GM19463 (cell line): ENCODE data around the gene PFKL.
"Not testable (repeated sequence)": the region's sequence is repeated elsewhere in the genome, so short reads cannot be mapped to it uniquely, and the experiment has no call there.

Source experiments
- ATAC-seq: cut with Tn5 transposase; IDR thresholded peaks from one replicate; pipeline ENCODE4 v1.9.1; 2021; ENCODE audit warnings: mild to moderate bottlenecking, moderate library complexity; ENCODE audit not compliant: unreplicated experiment

PFKL gene

DNA sequence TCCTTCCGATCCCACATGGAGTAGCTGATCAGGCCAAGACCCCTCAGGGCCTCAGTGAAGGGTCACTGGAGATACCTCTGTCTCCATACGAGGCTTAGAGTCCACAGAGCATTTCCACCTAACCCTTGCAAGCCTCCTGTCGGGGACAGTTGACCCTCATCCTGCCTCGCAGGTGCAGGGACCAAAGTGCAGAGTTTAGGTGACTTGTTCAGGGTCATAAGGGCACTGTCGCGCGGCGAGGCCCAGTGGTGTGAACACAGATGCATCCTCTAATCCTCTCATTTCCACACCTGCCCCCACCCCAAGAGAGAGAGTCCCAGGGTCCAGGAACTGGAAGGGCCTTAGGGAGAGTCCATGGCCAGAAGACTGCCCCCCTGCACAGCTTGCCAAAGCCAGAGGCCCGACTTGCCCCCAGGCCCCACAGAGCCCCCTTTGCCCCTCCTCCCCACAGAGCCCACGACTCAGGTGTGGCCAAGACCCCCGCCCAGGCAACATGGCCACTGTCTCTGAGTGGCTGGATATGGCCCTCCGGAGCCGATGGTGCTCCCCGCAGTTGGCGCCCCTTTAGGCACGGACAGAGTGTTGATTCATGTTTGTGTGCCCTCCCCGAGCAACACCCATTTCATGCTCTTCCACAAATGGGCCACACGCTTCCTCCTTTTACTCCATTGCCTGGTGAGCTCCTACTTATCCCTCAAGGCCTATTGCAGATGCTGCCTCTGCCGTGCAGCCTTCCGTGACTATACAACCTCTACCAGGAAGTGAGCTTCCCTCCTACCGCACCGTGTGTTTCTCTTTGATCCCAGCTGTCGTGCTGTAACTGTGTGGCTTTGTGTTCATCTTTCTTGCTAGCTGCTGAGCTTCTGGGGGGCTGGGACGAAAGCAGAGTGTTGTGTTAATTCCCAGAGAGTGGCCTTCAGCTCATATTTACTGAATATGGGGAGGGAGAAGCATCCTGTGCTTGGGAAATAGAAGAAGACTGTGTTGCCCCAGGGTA, 55.2 kb downstream of the PFKL start:
- ATAC-seq: no peak

DNA sequence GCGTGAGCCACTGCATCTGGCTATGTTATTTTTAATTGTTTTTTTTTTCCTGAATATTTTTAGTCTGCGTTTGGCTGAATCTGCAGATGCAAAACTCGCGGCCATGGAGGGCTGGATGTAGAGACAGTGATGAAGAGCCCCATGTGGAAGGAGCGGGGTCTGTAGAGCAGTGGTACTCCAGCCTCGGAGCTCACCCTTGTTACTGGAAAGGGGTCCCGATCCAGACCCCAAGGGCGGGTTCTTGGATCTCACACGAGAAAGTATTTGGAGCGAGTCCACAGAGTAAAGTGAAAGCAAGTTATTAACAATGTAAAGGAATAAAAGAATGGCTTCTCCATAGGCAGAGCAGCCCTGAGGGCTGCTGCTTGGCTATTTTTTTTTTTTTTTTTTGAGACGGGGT, 56.3 kb downstream of the PFKL start:
- ATAC-seq: no peak

DNA sequence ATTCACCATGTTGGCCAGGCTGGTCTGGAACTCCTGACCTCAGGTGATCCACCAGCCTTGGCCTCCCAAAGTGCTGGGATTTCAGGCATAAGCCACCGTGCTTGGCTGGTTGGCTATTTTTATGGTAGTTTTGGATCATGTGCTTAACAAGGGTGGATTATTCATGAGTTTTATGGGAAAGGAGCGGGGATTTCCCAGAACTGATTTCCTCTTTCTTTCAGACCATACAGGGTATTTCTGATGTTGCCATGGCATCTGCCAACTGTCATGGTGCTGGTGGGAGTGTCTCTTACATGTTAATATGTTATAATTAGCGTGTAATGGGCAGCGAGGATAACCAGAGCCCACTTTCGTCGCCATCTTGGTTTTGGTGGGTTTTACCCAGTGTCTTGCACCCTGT, 56.8 kb downstream of the PFKL start:
- no peak for ATAC-seq

DNA sequence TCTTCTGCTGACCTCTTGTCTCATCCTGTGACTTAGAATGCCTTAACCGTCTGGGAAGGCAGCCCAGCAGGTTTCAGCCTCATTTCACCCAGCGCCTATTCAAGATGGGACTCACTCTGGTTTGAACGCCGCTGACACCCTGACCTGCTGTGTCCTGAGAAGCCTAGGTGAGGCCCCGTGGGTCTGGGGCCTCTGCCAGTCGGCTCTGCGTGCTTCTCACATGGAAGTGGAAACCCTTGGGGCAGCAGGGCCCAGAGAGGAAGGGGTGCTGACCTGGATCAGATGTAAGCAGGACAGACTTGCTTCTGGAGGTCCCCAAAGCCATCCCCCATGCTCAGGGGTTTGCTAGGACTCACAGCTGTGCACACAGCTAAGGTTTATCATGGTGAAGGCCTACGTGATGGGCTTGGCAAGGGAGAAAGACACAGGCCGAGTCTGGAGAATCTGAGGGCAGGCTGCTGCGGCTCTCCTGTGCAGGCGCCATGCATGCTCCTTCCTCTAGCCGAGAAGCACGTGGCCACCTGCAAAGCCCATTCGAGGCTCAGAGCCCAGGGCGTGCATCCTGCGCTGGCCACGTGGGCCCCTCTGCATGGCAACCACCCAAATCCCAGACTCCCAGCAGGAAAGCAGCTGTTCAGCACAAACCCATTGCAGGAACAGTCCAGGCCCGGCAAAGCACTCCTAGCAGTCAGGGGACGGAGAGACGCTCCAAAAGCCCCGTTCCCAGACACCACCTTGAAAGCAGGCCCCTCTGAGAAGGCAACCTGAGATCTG, 57.4 kb downstream of the PFKL start:
- ATAC-seq: no peak

DNA sequence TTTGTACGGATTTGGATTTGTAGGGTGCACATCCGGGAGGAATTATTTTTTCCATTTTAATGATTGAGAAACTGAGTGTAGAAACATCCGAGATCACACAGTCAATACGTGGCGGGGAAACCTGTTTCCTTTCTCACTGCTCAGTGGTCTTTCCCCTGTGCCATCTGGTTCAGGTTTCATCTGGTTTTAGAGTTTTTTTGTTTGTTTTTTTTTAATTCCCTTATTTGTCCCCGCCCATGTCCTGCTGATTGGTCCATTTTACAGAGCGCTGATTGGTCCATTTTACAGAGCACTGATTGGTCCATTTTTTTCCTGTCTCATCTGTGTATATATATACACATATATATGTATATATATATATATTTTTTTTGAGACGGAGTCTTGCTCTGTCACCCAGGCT, 59.5 kb downstream of the PFKL start:
- no peak for ATAC-seq

DNA sequence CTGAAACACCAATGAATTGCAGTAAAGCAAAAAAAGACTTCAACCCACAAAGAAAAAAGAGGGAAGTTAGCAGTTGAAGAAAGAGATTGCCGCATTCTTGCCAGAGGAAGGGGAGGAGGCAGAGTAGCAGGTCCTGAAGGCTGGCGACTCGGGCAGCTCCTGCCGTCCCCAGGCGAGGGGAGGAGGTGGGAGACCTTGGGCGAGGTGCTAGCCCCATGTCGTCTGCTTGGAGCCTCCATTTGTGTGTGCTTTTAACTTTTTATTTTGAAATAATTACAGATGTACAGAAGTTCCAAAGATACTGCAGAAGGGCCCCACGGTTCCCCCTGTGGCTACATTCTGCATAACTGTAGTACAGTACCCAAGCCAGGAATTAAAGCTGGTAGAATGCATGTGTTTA, 60.3 kb downstream of the PFKL start:
- no peak for ATAC-seq

DNA sequence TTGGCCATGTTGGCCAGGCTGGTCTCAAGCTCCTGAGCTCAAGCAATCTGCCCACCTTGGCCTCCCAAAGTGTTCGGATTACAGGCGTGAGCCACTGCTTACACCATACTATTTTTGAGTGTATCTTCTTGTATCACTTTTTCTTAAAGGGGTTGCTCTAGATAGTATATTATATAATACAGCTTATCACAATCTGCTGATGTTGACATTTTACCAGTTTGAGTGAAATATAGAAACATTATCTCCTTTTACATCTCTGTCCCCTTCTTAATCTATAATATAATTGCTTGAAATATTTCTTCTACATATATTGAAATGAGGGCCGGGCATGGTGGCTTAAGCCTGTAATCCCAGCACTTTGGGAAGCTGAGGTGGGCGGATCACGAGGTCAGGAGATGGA, 62.0 kb downstream of the PFKL start:
- ATAC-seq: not testable (repeated sequence)

DNA sequence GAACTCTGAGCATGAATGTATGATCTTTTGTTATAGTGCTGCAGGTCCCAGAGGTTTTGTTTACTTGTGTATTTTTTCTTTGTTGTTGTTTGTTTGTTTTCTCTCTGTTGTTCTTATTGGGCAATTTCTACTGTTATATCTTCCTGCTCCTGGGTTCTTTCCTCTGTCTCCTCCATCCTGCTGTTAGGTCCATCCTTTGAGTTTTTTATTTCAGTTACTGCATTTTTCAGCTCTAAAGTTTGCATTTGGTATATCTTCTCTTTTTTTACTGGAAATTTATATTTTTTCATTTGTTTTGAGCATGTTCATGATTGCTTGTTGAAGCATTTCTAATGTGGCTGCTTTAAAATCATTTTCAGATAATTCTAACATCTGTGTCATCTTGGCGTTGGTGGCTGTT, 63.4 kb downstream of the PFKL start:
- no peak for ATAC-seq

DNA sequence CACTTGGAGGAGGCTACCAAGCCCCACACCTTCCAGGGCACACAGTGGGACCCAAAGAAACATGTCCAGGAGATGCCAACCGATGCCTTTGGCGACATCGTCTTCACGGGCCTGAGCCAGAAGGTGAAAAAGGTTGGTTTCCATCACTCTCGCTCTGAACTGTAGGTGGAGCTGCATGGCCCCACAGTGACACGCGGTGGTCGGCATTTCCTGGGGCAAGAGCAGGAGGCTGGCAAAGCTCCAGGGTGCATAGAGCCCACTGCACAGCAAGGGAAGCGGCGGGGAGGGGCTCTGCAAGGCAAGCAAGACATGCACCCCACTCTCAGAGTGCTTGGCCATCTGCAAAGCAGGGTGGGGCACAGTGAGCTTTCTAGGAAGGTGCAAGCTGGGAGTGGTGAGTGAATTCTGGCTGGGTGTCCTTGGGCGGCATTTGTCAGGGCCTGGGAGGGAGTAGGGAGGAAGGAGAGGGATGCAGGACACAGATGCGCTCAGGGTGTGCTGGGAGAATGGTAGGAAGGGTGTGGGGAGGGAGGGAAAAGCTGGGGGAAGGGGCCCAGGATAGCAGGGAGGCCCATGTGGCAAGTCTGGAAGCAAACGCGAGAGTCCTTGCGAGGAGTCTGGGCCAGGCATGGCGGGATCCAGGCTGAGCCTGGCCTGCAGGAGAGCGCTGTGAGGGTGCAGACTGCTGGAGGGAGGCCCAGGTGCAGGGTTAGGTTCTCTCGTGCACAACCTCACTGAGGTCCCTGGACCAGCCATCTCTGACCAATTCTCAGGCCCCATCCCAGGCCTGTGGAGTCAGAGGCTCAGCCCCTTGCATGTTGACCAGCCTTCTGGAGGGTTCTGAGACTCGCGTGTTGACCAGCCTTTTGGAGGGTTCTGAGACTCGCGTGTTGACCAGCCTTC, 64.5 kb downstream of the PFKL start:
- ATAC-seq: no peak

DNA sequence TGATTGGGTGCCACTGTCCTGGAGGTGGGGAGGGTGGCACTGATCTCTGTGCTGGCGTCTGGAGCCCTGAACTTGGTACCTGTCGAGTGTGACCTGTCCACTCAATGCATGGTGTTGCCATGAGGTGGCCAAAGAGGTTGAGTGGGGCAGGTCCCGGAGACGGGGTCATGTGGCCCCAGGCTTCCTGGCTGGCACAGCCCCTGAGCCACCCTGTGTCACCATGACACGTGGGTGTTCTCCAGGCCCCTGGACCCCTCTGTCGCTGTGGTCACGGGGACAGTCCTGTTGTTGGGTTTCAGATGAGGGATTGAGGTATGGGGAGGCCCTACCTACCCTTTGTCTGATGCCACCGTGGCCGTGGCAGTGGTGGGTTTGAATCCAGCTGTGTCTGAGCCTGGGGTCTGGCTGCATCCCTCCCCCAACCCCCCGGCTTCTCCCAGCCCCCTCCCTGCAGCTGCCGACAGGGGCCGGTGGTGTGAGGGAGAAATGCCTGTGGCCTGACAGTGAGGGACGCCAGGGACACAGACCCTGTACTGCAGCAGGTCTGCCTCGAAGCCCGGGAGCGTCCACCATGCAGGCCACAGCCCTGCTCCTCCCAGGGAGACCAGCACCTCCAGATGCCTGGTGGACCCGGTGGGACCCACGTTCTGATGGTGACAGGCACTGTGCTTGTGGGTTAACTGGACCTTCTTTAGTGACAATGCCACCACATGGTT, 65.6 kb downstream of the PFKL start:
- no peak for ATAC-seq

DNA sequence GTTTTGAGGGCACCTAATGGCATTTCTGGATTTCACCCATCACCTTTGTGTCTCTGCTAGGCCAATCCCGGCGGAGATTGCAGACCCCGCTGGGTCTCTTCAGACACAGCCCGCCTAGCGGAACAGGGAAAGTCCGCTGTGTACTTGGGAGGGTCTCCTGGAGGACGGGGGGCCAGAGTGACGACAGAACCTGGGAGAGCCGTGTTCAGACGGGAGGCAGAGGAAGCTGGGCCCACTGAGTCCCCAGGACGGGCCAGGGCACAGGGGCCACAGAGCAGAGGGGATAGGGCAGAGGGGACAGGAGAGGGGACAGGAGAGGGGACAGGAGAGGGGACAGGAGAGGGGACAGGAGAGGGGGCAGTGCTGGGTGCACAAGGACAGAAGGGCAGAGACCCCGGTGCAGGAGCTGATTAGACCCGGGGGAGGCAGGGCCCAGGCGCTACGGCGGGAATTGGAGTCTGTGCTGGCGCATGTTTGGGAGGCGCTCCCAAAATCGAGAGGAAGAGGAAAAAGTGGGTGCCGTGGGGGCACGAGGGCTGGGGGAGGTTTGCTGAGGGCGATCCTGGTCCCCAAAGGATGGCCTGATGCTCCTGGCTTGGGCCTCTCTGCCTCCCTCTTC, 66.2 kb downstream of the PFKL start:
- ATAC-seq: no peak

DNA sequence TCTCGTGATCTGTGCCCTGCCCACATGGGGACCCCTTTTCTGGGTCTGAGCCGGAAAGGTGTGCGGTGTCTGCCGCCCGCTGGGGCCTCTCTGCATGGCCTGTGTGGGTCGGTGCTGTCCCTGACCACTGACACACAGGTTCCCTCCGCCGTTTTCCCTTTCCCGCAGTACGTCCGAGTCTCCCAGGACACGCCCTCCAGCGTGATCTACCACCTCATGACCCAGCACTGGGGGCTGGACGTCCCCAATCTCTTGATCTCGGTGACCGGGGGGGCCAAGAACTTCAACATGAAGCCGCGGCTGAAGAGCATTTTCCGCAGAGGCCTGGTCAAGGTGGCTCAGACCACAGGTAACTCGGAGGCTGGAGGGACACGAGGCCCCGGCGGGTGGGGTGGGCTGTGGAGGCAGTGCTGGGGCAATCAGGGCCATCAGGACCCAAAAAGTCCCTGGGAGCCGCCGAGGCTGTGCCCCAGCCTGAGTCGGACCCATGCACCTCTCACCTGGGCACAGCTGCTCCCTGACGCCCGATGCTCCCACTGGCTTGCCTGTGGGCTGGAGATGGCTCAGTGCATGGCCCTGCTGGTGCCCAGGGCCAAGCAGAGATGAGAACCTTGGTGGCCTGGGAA, 66.8 kb downstream of the PFKL start:
- ATAC-seq: no peak

DNA sequence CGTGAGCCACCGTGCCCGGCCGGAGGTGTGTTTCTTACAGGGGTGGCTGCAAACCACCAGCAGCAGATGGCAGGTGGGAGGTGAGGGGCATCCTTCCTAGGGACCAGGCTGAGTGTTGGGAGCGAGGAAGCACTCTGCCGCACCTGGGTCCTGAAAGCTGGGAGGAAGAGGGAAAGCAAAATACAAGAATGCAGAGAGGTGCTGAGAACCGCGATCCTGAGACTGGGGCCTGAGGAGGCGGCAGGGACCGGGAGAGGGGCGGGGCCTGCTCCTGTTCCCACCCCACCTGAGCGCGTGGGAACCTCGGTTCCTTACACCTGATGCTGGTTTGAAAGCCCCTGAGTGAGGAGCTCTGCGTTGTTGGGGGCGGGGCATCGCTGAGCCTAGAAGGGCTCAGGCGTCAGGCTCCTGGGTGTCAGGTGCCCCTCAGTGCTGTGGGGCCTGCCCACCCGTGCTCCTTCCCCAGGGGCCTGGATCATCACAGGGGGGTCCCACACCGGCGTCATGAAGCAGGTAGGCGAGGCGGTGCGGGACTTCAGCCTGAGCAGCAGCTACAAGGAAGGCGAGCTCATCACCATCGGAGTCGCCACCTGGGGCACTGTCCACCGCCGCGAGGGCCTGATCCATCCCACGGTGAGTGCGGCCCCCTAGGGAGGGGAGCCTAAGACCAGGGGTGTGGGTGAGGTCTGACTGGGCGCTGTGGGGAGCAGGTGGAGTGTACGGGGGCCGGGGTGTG, 69.0 kb downstream of the PFKL start:
- no peak for ATAC-seq

DNA sequence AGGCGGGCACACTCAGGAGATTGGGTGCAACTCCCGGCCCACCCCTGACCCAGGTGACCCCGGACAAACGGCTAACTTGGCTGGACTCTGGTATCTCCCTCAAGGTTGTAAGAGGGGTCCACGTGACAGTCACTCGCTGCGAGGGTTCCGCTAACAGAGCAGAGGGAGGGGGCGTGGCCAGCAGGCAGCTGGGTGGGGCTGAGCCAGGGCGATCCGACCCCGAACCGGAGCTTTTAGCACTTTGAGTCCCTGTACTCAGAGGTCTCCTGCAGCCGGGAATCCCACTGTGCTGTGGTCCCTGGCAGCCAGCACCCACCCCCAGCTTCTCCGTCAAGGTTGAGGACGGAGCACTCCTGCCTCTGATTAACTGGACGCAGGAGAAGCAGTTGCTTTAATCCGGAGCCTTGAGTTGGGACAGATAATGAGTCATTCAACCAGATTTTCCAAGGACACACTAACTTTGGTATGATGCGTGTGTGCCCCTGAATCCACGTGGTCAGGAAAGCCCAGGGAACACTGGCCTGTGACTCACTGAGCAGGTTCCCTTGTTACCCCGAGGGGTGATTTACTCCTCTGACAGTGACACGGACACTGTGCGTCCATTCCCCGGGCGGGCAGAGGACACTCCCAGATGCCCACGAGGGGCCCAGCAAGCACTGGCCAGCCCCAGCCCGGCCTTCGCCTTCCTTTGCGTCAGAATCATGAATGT, 70.3 kb downstream of the PFKL start:
- ATAC-seq: no peak

DNA sequence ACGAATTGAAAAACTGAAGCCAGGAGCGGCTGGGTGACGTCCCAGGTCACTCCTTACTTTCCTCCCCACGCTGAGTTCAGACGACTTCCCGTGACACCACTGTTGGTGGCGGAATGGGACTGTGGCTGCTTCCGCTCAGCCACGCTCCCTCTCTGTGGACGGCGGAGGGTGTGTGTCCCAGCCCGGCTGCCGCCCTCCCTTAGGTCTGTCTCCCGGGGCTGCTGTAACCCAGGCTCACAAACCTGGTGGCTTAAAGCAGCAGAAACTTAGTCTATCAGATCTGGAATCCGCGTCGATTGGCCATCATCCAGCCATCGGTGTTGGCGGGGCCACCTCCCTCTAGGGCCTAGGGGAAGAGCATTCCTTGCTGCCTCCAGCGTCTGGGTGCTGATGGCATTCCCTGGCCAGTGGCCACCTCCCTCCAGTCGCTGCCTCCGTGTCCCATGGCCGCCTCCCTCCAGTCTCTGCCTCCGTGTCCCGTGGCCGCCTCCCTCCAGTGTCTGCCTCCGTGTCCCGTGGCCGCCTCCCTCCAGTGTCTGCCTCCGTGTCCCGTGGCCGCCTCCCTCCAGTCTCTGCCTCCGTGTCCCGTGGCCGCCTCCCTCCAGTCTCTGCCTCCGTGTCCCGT, 71.0 kb downstream of the PFKL start:
- no peak for ATAC-seq

DNA sequence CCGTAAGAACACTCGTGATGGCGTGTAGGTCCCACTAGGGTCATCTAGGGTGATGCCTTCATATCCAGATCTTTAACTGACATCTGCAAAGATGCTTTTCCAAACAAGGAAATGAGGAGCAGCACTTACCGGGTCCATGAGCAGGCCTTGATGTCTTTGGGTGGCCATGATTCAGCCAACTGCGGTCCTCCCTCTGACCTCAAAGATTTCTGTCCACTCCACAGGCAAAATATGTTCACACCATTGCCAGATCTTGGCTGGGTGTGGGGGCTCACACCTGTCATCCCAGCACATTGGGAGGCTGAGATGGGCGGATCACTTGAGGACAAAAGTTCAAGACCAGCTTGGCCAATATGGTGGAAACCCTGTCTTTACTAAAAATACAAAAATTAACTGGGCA, 71.7 kb downstream of the PFKL start:
- no peak for ATAC-seq

DNA sequence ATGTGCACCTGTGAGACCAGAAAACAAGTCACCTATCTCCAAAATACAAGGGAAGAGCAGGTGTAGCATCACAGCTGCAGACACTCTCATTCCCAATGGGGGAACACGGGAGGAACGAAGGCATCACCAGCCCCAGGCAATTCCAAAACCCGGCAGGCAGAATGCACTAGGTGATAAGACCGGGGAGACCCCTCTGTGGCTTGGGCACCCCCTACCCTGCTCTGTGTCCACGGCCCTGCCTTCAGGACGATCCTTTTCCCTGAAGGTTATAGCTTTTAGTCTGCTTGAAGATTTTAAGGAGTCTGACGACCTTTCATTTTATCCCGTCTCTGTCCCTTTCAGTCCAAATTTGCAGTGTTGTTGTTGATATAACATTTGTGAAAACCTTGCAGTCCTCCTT, 72.8 kb downstream of the PFKL start:
- ATAC-seq: no peak
